ENCODE measurements around the gene SYNDIG1.

SYNDIG1 gene

GRCh38 chr20:24469116-24469893 lies at the start of gene SYNDIG1:
Gene SYNDIG1 (plus strand): TSS chr20:24469629. CDS start chr20:24543098, 73,469 bp downstream.
- FAIRE-seq = no peak

DNA sequence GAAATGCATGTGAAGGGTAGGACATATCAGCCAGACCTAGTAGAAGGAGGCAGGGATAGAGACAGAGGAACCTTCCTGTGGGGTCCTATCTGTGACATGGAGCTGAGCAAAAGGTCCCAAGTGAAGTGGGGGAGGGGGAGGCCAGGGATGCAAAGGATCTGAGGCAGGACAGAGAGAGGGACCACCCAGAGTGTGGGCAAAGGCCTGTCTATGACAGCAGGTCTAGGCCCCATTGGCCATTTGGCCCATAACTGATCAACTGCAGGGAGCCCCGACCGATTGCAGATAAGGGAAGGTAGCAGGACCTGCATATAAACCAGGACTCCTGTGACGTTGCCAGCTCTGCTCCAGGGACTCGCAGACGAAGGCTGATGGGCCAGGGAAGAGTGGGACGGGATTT lies 49.6 kb upstream of the SYNDIG1 start:
- FAIRE-seq = no peak

- FAIRE-seq = no peak
Measured at GRCh38 chr20:24420567-24420966, 48.9 kb upstream of the SYNDIG1 start.

- no peak for FAIRE-seq
Measured at GRCh38 chr20:24421071-24421470, 48.4 kb upstream of the SYNDIG1 start.

DNA sequence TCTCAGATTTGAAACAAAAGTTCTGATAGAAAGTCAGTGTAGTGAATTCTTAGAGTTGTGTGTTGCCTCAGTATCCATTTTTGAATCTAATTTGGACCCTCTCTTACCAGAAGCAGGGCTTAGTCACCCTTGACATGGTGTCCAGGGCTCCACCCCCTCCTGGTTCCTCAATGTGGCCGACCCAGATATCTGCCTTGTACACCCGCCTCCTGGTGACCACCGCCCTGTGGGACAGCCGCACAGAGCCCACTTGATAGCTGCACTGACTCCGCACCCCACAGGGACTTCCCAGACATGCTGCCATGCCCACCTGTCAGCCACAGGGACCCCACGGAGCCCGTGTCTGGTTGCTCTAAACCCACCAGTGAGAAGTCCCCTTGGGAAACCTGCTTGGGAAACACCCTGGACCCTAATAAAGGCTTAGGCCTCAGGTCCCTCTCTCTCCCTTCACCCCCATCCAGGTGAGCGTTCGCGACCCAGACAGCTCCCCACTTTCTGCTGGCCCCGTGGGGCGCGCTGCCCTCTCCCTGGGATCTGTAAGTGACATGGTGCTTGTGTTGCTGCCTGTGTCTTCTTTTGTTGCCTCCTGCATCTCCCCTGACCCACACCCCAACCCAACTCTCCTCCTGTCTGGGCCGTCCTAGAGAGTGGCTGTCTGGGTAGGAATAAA lies 47.2 kb upstream of the SYNDIG1 start:
- no peak for FAIRE-seq

GRCh38 chr20:24423390-24424313 lies 45.8 kb upstream of the SYNDIG1 start:
- no peak for FAIRE-seq

DNA sequence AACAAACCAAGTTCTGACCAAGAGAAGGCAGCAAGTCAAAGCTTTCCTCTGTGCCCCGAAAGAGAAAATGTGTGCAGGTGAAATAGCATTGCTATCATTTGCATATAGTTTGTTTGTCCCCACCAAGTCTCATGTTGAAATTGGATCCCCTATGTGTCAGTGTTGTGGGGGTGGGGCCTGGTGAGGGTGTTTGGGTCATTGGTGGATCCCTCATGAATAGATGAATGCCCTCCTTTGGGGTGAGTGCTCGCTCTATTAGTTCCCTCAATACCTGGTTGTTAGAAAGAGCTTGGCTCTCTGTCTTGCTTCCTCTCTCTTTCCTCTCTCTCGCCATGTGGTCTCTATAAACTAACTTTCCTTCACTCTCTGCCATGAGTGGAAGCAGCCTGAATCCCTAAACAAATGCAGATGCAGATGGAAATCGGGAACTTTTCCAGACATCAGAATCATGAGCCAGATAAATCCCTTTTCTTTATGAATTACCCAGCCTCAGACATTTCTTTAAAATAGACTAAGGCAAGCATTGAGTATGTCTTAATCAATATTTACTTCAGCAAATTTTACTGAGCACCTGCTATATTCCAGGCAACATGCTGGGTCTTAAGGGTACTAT lies 43.8 kb upstream of the SYNDIG1 start:
- FAIRE-seq = no peak

DNA sequence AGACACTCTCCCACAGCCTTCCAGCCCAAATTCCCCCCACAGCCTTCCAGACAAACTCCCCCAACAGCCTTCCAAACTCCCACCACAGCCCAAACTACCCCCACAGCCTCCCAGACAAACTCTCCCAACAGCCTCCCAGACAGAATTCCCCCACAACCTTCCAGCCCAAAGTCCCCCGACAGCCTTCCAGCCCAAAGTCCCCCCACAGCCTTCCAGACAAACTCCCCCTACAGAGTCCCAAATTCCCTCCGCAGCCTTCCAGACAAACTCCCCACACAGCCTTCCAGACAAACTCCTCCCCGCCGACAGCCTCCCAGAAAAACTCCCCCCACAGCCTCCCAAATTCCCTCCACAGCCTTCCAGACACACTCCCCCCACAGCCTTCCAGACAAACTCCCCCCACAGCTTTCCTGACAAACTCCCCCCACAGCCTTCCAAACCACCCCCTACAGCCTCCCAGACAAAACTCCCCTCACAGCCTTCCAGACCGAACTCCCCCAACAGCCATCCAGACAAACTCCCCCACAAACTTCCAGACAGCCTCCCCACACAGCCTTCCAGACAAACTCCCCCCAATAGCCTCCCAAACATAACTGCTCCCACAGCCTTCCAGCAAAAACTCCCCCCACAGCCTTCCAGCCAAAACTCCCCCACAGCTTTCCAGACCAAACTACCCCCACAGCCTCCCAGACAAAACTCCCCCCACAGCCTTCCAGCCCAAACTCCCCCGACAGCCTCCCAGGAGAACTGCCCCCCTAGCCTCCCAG lies 38.0 kb upstream of the SYNDIG1 start:
- no peak for FAIRE-seq

DNA sequence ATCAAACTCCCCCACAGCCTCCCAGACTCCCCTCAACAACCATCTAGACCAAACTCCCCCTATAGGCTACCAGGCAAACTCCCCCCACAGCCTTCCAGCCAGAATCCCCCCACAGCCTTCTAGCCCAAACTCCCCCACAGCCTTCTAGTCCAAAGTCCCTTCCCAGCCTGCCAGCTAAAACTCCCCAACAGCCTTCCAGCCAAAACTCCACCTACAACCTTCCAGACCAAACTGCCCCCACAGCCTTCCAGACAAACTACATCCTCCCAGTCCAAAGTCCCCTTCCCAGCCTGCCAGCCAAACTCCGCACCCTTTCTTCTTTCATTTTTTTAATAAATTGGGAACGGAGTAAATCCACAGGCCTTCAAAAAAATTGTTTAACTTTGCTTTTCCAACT lies 37.4 kb upstream of the SYNDIG1 start:
- no peak for FAIRE-seq

- no peak for FAIRE-seq
Measured at GRCh38 chr20:24436160-24436559, 33.3 kb upstream of the SYNDIG1 start.

DNA sequence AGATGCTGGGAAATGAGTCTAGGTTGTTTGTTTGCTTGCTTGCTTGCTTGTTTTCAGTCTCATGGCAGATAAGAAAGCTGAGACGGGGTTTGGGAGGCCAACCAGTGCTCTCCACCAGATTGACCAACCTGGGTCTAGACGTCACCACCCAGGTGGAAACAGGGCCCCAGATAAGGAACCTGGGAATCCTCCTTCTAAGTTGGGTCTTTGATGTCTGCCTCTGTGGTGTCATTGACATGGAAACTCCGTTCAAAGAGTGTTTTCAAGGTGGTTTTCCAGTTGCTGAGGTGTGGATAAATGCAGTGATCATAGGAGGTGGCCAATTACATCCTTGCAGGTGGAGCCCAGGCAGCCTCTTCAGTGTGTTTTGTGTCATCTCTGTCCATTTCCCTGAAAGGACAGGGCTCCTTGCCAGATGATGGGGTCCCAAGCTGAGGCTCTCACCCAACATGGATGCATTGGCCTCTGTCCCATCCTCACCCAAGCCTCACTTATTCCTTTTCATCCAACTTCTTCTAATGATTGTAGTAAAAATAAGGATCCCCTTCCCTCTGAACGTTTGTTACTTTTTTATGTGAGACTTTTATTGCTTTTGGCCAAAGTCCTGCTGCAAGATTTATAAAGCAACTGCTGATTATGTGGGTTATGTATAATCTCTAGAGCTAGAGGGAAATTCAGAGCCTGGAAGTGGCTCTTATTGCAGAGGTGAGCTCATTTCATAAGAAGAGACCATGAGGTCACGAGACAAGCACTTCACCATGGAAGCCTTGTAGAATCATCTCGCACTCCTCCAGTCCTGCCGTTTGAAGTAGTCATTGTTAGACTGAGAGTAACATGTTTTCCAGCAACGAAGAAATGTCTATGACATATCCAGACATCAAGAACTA lies 32.0 kb upstream of the SYNDIG1 start:
- FAIRE-seq = no peak

DNA sequence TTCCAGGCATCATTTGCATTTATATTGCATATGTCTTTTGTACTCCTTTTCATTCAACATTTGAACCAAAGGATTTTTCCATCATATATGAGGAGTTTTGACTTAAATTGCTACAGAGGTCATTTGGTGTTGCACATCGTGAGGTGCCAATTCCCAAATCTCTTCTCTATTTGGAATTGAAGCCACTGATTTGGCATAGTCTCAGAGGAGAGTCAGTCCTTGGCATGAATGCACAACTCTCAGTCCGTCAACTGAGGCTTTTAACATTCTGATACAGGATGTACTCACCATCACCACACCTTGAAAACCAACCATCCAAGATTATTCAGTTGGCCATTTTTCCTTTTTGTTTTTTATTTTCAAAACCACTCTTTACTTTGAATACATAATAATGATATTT lies 31.1 kb upstream of the SYNDIG1 start:
- no peak for FAIRE-seq

GRCh38 chr20:24439737-24440387 lies 29.6 kb upstream of the SYNDIG1 start:
- FAIRE-seq = no peak

DNA sequence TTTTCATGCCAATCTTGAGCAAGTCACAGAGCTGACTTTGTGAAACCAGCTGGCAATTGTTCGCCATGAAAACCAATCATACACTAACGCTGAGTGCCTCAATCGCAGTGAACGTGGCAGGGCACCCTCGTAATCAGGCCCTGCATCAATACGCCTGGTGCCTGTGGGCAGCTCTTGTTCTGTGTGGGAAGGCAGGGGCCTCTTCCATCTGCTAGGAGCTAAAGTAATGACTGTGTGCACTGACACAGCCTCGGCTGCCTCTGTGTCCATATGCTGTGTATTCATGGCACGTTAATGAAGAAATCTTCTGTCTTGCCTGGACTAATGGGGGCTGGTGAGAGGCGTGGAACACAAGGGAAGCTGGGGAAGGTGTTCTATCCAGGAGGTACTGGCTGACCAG lies 27.8 kb upstream of the SYNDIG1 start:
- no peak for FAIRE-seq

DNA sequence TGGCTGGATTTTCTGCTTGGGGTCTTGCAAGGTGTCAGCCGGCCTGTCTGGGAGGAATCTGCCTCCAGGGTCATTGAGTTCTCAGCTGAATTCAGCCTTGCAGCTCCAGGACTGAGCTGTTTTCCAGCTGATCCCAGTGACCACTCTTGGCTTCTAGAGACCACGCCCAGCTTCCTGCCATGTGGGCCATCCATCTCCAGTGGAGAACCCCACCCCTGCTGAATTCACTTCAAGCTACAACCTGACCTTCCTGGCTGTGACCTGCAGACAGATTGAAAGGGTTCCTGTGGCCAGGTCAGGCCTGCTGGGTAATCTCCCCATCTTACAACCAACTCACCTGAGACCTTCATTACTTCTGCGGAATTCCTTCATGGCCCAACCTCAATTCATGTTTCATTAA lies 26.5 kb upstream of the SYNDIG1 start:
- no peak for FAIRE-seq

DNA sequence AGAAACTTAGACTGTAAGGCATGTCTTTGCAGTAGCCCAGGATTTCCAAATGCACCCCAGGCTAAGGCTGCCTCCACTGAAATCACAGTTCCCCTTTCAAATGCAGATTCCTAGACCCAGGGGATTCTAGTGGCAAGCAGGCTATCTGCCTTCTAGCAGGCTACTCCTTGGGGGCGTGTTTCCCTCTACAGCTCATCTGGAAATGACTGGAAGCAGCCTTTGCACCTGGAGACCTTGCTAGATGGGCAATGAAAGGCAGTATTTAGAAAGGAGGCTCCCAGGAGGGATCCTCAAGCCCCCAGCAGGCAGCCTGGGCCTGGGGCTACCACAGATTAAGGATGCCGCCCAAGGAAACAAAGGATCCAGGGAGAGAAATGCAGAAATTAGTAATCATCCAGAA lies 26.0 kb upstream of the SYNDIG1 start:
- FAIRE-seq = no peak

- FAIRE-seq = no peak
Measured at GRCh38 chr20:24444526-24445190, 24.8 kb upstream of the SYNDIG1 start.

- FAIRE-seq = no peak
Measured at GRCh38 chr20:24445510-24446170, 23.8 kb upstream of the SYNDIG1 start.

GRCh38 chr20:24446811-24447210 lies 22.6 kb upstream of the SYNDIG1 start:
- FAIRE-seq = no peak
